Measurements from ENCODE around the gene HMX1.

GRCh38 chr4:8872402-8873291 is 1.0 kb upstream of the HMX1 start:
- TF ChIP-seq CTCF (IDR thresholded peaks at IDR 0.05) = no peak
- TF ChIP-seq EZH2phosphoT487 (IDR thresholded peaks at IDR 0.05; ENCODE audit: borderline replicate concordance, low read depth) = no peak

Data from SK-N-SH (cell line).